Stimulated activated naive B cell treated with anti-CD40 and anti-IgM and Interleukin-4, amounts not matched to agents 10 μg/mL and 1 μg/mL and 100 μg/mL, for 72 hours (primary cell): ENCODE results near the gene GRM5.
"Not testable (repeated sequence)": the region's sequence is repeated elsewhere in the genome, so short reads cannot be mapped to it uniquely, and the experiment has no call there.

Experiments used
- ATAC-seq, 2 donors: fragments of 150-1000 bp; cut with Tn5 transposase; replicated peaks; 2 replicates each; pipeline ENCODE4 v1.10.0; 2021; ENCODE audit warnings: moderate library complexity in 1 of 2
- DNase-seq: peaks from one replicate; pipeline ENCODE4 v3.0.0; 2021
- H3K27ac Mint-ChIP-seq: one replicate; pipeline ENCODE4 v1.8.0; 2022; ENCODE audit warnings: mild to moderate bottlenecking, mixed read lengths
- H3K27me3 Mint-ChIP-seq, 2 donors: one replicate each; pipeline ENCODE4 v1.8.0; 2022; ENCODE audit warnings: mixed read lengths in 2 of 2
- H3K36me3 Mint-ChIP-seq, 2 donors: one replicate each; pipeline ENCODE4 v1.8.0; 2022; ENCODE audit warnings: mixed read lengths in 2 of 2, mild to moderate bottlenecking in 1 of 2
- H3K4me1 Mint-ChIP-seq, 2 donors: one replicate each; pipeline ENCODE4 v1.8.0; 2022; ENCODE audit warnings: mixed read lengths in 2 of 2, mild to moderate bottlenecking in 1 of 2
- H3K4me3 Mint-ChIP-seq, 2 donors: one replicate each; pipeline ENCODE4 v1.8.0; 2022; ENCODE audit warnings: mild to moderate bottlenecking in 2 of 2, mixed read lengths in 2 of 2, moderate library complexity in 1 of 2
- H3K9me3 Mint-ChIP-seq, 2 donors: one replicate each; pipeline ENCODE4 v1.8.0; 2022; ENCODE audit warnings: mixed read lengths in 2 of 2, mild to moderate bottlenecking in 1 of 2

Gene GRM5

DNA sequence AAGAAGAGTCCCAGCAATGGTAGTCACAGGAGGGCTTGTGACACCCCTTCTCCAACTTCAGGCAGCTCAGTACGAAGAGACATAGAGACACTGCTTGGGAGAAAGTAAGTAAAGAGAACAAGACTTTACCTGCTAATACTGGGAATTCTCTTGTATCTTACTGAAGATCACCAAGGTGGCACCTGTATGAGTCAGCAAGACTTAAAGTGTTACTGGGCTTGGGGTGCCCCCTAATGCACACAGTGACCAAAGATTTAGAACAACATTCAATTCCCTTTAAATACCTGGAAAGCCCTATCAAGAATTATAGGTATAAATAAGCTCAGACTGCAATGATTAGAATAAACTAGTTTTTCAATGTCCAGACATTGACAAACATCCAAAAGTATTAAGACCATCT, 148.7 kb downstream of the GRM5 start:
- H3K27me3 Mint-ChIP-seq, H3K9me3 Mint-ChIP-seq, H3K36me3 Mint-ChIP-seq, H3K4me3 Mint-ChIP-seq, ATAC-seq, H3K27ac Mint-ChIP-seq, DNase-seq, H3K4me1 Mint-ChIP-seq: not testable (repeated sequence)

DNA sequence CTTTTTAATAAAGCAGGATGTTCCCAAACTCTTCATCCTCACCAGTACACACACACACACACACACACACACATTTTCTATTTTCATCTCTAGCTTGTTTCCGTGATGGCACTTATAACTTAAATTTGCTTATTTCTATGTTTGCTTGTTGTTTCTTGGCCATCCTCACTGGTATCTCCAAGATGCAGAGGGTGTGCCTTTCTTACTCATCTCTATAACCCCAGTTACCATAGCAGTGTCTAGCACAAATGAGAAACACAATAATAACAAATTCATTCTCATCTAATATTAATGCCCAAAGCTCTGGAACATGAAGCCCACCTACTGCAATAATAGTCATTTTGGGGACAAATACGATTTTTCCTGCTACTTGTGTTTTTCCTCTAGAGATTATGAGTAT, 156.3 kb downstream of the GRM5 start:
- H3K9me3 Mint-ChIP-seq = peaks cover 0 to 3% of the 10 kb centered on the region in 2 donors
- H3K4me3 Mint-ChIP-seq = no peak overlapping the region
- no peak for DNase-seq
- no peaks in the 10 kb centered on the region for H3K36me3 Mint-ChIP-seq
- H3K4me1 Mint-ChIP-seq = no peaks in the 10 kb centered on the region
- H3K27me3 Mint-ChIP-seq = no peaks in the 10 kb centered on the region
- no peak for ATAC-seq
- H3K27ac Mint-ChIP-seq = no peak overlapping the region

DNA sequence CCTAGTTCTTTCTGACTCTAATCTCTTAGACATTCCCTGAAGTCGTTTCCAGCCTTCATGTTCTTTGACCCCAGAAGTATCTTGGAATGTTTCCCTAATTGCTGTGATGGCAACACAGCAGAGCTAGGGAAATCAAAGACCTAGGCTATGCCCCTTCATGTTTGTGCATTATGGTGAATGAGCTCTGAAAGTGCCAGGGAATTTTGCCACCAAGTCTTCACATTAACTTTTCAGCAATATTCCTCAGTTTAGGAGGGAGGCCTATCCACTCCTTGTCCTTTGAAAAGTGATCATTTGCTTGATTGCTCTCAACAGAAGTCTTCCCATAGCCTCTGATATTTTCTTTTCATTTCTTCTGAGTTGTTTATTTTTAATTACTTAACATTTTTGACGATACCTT, 164.3 kb downstream of the GRM5 start:
- H3K4me3 Mint-ChIP-seq, H3K27me3 Mint-ChIP-seq, H3K27ac Mint-ChIP-seq, DNase-seq, ATAC-seq, H3K4me1 Mint-ChIP-seq, H3K36me3 Mint-ChIP-seq, H3K9me3 Mint-ChIP-seq: not testable (repeated sequence)

DNA sequence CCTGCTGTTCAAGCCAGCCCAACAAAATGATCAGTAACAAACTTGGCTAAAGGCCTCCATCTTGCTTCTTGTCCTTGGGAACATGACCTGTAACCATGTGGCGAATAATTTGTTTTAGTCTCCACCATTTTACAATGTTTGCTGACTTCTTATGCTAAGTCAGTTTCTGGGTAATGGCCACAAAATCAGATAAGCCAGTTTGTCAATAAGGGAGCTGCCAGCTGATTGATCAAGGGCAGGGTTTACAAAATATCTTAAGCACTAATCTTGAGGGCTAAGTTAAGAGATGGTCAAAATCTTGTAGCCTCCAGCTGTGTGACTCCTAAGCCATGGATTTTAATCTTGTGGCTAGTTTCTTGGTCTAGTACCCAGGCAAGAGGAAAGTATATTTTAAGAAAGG, 176.9 kb downstream of the GRM5 start:
- H3K27me3 Mint-ChIP-seq, H3K4me3 Mint-ChIP-seq, ATAC-seq, DNase-seq, H3K36me3 Mint-ChIP-seq, H3K4me1 Mint-ChIP-seq, H3K27ac Mint-ChIP-seq: not testable (repeated sequence)
- peaks cover 23 to 25% of the 10 kb centered on the region in 2 donors for H3K9me3 Mint-ChIP-seq

DNA sequence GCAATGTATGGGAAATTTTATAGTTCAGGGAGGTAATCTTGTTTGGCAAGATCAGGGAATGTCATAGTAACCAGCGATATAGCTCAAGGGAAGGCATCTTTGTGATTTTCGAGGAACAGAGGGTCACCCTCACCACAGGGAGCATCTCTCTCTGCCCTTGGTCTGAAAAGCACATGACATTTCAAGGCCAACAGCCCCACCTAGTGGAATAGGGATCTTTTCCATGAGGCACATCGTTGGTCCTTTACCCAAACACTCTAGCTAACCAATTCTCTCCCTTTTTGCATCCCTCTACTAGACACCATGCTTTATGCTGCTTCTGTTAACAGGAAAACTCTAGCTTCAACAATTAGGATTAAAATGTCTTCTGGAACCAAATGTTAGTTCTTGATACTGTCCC, 179.0 kb downstream of the GRM5 start:
- Mint-ChIP-seq H3K27me3 (no peaks in the 10 kb centered on the region), H3K4me3 (no peak overlapping the region), H3K4me1 (no peaks in the 10 kb centered on the region), H3K36me3 (no peaks in the 10 kb centered on the region), H3K27ac (no peak overlapping the region), H3K9me3 (peaks cover 28 to 31% of the 10 kb centered on the region in 2 donors)
- ATAC-seq = no peak
- DNase-seq = no peak

DNA sequence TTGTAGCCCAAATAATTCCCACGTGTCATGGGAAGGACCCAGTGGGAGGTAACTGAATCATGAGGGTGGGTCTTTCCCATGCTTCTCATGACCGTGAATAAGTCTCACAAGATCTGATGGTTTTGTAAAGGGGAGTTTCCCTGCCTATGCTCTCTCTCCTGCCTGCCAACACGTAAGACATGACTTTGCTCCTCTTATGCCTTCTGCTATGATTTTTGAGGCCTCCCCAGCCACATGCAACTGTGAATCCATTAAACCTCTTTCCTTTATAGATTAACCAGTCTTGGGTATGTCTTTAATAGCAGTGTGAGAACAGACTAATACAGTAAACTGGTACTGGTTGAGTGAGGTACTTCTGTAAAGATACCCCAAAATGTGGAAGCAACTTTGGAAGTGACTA, 183.0 kb downstream of the GRM5 start:
- not testable (repeated sequence) for ATAC-seq, H3K4me3 Mint-ChIP-seq, H3K36me3 Mint-ChIP-seq, DNase-seq, H3K27ac Mint-ChIP-seq, H3K27me3 Mint-ChIP-seq, H3K4me1 Mint-ChIP-seq
- H3K9me3 Mint-ChIP-seq = peaks cover 25 to 31% of the 10 kb centered on the region in 2 donors

DNA sequence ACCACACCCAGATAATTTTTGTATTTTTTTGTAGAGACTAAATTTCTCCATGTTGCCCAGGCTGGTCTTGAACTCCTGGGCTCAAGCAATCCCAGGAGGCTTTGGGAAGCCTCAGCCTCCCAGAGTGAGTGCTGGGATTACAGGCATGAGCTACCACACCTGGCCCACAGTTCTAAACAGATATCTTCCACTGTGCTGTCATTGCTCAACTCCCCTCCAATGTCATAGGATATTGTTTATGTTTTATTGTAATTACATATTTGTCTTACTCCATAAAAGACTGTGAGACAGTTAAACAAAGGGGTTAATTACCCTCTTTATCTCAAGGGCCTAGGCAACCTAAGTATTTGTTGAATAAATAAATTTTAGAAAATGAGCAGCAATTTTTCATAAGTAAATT, 204.2 kb downstream of the GRM5 start:
- ATAC-seq (no peak), DNase-seq (no peak)
- H3K9me3 Mint-ChIP-seq = peaks cover 0 to 4% of the 10 kb centered on the region in 2 donors
- no peak overlapping the region for H3K27ac Mint-ChIP-seq
- H3K27me3 Mint-ChIP-seq = no peaks in the 10 kb centered on the region
- H3K4me3 Mint-ChIP-seq = no peak overlapping the region
- H3K4me1 Mint-ChIP-seq = no peaks in the 10 kb centered on the region
- H3K36me3 Mint-ChIP-seq = no peaks in the 10 kb centered on the region

DNA sequence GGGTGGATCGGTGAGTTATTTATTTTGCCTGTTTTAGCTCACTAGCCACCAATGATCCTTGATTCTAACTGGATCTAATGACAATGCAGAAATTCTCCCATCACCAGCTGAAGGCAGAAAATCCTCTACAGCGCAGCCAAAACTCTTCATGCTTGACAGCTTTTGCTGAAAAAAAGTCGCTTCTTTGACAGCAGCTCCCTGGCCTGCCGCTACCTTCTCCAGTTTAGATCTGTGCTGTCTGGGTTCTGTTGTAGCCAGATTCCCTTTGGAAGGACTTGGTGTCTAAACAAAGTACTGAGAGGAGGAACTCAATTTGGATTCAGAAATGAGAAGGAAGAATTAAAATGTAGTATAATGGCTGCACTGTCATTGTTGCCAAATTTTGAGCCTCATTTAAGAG, 205.4 kb downstream of the GRM5 start:
- H3K36me3 Mint-ChIP-seq, H3K27ac Mint-ChIP-seq, H3K9me3 Mint-ChIP-seq, H3K4me3 Mint-ChIP-seq, H3K27me3 Mint-ChIP-seq, DNase-seq, ATAC-seq, H3K4me1 Mint-ChIP-seq: not testable (repeated sequence)

DNA sequence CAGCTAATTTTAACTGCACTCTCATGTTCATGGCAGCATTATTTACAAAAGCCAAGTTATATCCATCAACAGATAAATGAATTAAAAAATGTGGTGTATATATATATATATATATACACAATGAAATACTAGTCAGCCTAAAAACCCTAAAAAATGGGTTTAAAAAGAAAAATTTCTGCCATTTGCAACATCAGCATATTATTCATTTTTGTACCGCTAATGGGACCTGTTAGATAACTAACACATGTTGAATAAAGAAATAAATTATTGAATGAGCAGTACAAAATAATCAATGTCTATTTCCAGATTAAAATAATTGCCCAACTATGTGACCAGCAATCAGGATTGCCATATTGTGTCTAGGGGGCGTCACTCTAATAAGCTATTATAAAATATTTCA, 211.8 kb downstream of the GRM5 start:
- ATAC-seq, H3K27ac Mint-ChIP-seq, H3K36me3 Mint-ChIP-seq, DNase-seq, H3K27me3 Mint-ChIP-seq, H3K4me3 Mint-ChIP-seq, H3K9me3 Mint-ChIP-seq, H3K4me1 Mint-ChIP-seq: not testable (repeated sequence)

DNA sequence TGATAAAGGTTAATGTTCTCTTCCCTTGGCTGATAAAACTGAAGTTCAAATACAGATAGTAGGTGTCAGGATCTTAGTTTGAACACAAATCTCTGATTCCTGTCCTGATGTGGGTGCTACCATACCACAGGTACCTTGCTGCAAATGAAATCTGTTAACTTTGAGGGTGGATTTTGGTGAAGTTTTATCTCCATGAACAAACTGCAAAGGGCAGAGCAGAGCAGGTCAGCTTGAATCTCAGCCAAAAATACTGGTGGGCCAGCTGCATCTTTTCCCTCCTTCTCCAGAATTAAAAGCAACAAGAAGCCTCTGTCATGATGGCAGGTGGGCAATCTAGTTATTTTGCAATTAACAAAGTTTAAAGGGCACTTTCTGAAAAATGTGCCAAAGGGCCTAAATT, 214.2 kb downstream of the GRM5 start:
- not testable (repeated sequence) for DNase-seq, H3K9me3 Mint-ChIP-seq, H3K4me1 Mint-ChIP-seq, H3K36me3 Mint-ChIP-seq, H3K4me3 Mint-ChIP-seq, H3K27ac Mint-ChIP-seq, ATAC-seq, H3K27me3 Mint-ChIP-seq

DNA sequence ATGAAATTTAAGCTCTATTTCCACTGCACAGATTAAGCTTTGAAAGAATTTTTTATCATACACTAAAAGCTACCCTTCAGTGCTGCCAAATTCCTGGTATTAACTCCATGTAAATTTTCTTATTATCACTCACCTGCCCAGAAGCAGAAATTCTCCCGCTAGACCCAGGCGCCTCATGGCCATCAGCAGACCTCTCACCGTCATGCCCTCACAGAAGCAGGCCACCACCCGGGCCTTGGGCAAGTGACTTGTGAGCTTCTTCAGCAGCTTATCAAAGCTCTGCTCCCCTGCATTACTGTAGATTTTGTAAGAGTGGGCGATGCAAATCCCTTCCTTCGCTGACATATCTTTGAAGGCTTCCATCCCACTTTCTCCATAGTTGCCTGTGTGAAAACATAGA, 216.0 kb downstream of the GRM5 start:
- not testable (repeated sequence) for H3K36me3 Mint-ChIP-seq, H3K9me3 Mint-ChIP-seq, DNase-seq, H3K27me3 Mint-ChIP-seq, ATAC-seq, H3K4me3 Mint-ChIP-seq, H3K4me1 Mint-ChIP-seq, H3K27ac Mint-ChIP-seq

DNA sequence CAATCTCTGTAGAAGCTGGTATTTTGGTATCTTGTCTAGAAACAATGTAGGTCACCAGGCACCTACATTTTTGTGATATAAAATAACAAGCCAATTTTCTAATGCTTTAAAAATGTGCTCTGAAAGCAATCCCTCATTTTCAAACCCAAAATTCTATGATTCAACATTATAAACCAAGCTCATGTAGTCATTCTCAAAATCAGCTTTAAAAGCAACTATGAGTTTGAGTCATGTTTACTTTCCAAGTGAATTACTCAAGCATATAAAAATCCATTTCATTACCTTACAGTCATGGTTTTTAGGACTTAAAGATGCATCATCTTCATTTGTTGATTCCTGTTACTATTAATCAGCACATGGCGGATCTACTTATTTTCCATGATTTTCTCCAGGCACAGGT, 216.4 kb downstream of the GRM5 start:
- Mint-ChIP-seq H3K36me3 (no peaks in the 10 kb centered on the region), H3K4me3 (no peak overlapping the region), H3K27ac (no peak overlapping the region), H3K9me3 (no peaks in the 10 kb centered on the region), H3K27me3 (no peaks in the 10 kb centered on the region), H3K4me1 (no peaks in the 10 kb centered on the region)
- no peak for ATAC-seq
- no peak for DNase-seq

DNA sequence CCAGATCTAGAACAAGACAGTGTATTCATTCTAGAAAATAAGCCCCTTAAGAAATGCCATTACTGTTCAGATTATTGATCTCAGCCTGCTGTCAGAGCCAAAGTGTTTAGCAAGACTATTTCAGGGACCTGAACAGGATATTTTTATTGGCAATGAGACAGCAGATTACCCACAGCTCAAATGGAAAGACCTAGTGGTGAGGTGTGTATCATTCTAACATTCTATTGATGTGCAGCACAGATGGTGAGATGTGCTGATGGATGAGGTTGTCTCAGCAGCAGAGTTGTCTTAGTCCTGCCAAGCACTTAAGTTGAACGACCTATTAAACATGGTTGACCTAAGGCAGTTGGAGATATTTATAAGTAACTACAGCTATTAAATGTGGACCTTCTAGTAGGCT, 219.5 kb downstream of the GRM5 start:
- H3K4me3 Mint-ChIP-seq, H3K9me3 Mint-ChIP-seq, H3K36me3 Mint-ChIP-seq, ATAC-seq, H3K4me1 Mint-ChIP-seq, DNase-seq, H3K27ac Mint-ChIP-seq, H3K27me3 Mint-ChIP-seq: not testable (repeated sequence)

DNA sequence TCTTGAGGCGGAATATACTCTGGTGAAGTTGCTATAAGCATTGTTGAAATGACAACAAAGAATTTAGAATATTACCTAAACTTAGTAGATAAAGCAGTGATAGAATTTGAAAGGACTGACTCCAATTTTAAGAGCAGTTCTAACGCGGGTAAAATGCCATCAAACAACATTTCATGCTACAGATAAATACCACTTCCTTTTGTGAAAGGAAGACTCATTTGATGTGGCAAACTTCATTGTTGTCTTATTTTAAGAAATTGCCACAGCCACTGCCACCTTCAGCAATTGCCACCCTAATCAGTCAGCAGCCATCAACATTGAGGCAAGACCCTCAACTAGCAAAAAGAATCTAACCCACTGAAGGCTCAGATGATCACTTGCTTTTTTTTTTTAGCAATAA, 220.8 kb downstream of the GRM5 start:
- not testable (repeated sequence) for H3K4me1 Mint-ChIP-seq, H3K27me3 Mint-ChIP-seq, H3K36me3 Mint-ChIP-seq, H3K27ac Mint-ChIP-seq, ATAC-seq, H3K9me3 Mint-ChIP-seq, H3K4me3 Mint-ChIP-seq, DNase-seq

DNA sequence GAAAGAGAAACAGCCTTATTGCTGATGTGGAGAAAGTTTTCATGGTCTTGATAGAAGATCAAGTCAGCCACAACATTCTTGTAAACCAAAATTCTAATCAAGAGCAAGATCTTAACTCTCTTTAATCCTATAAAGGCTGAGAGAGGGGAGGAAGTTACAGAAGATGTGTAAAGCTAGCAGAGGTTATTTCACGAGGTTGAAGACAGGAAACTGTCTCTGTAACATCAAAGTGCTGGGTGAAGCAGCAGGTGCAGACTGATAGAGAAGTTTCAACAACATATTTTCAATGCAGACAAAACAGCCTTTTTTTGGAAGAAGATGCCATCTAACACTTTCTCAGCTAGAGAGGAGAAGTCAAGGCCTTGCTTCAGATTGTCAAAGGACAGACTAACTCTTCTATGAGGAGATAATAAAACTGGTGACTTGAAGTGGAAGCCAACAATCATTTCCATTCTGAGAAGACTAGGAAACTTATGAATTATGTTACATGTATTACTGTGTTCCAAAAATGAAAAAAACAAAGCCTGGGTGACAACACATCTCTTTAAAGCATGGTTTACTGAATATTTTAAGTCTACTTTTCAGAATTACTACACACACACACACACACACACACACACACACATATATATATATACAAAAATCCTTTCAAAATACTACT, 221.9 kb downstream of the GRM5 start:
- H3K9me3 Mint-ChIP-seq, H3K27me3 Mint-ChIP-seq, DNase-seq, H3K36me3 Mint-ChIP-seq, H3K4me1 Mint-ChIP-seq, ATAC-seq, H3K4me3 Mint-ChIP-seq, H3K27ac Mint-ChIP-seq: not testable (repeated sequence)

DNA sequence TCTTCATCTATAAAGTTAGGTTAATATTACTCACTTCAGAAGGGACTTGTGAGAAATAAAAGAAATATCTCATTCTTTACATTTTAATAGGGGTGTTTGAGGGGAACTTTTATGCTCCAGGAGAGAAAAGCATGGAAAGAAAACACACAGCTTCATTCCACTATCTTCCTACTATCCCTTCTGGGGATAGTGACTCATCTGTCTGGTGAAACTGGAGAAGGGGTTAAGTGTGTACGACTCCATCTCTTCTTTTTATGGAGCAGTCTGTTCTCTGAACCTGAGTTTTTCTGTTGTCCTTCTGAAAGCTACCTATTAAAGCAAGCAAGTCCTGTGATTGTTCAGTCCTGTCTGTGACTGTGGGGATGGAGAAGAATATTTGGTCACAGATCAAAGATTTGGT, 227.6 kb downstream of the GRM5 start:
- not testable (repeated sequence) for DNase-seq, H3K36me3 Mint-ChIP-seq, H3K4me1 Mint-ChIP-seq, H3K9me3 Mint-ChIP-seq, ATAC-seq, H3K27ac Mint-ChIP-seq, H3K4me3 Mint-ChIP-seq, H3K27me3 Mint-ChIP-seq
